Measurements from ENCODE around the gene RBM6. TPM values are rescaled to one million over a fixed set of nuclear protein-coding genes. Genes with fewer than 3 reads are reported as not detected.

The RBM6 gene
- total RNA-seq, 1 experiment from 2014 or later, result 58.0 TPM

DNA sequence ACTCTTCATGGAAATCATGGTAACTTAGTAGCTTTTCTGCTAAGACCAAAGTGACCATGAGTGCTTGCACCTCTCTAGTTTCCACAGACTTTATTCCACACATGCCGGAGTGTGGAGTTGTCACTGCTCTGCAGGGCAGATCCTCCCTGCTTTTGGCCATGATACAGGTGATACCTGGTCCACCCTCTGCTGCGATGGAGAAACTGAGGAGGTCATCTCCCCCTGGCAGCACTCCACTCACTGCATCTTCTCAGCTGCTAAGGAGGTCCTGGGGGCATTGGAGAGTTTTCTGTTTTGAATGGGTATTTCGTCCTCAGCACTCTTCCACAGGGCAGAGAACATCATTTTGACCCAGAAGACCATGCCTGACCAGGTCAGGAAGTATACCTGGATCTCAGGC, 179.8 kb downstream of the RBM6 start:
- Mint-ChIP-seq H3K27ac (ENCODE audit: low read depth, unreplicated experiment) (no peak overlapping the region), H3K9me3 (ENCODE audit: unreplicated experiment) (no peaks in the 10 kb centered on the region), H3K4me1 (ENCODE audit: insufficient read depth, unreplicated experiment) (peaks cover 7% of the 10 kb centered on the region), H3K27me3 (ENCODE audit: insufficient read depth, unreplicated experiment) (no peaks in the 10 kb centered on the region), H3K4me3 (ENCODE audit: unreplicated experiment) (no peak overlapping the region), H3K36me3 (ENCODE audit: insufficient read depth, unreplicated experiment) (peaks cover 72% of the 10 kb centered on the region)
- BruUV-seq (replicated peaks), result no TSS peak
- POLR2A ChIA-PET, result interaction anchor here (1.0 to 5.8 kb wide), 10 partner anchors 11 to 107 kb away, joined by 3 to 48 read pairs (median 8); partner anchors contain the start of genes GNAT1 and RBM5
- TF ChIP-seq CTCF (IDR thresholded peaks at IDR 0.05; ENCODE audit: unreplicated experiment), result no peak
- DNase-seq (ENCODE audit: unreplicated experiment), result no peak
- CTCF ChIA-PET, result interaction anchor here (0.6 to 16.6 kb wide), 10 partner anchors 10 to 321 kb away, joined by 3 to 245 read pairs (median 4); partner anchors contain the start of gene GNAT1
- intact Hi-C loops (cut with micrococcal nuclease), result loop anchor here (2.0 to 5.0 kb wide), 2 partner anchors 37 to 153 kb away; no protein-coding TSS in a partner anchor

DNA sequence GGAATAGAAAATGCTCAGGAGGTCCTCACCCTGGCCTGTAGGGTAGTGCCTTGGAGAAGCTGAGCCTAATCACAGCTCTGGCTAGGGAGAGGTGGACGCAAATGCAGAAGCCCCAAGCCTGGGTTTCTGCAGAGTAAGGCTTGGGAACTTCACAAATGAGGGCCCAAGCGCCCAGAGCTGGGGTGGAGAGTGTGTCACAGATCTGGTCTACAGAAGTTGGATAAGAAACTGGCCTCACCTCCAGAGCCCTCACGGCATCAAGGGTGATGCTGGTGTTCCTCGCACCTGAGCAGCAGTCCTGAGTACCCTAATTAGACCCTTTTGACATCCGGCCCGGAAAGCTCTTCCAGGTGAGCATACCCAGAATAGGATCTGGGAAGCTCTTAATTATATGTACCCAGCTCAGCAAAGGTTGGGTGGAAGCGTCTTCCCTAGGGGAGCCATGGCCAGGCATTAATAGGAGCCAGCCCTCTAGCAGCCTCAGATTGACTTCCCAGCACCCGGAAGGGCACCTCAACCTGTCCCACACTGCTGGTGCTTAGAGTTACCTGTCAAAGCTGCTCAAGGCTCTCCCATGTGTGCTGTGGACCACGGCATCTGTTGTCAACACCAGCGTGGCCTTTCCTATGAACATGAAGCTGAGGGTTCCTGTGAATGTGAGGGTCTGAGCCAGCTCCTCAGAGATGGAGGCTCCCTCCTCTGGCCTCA, 180.6 kb downstream of the RBM6 start:
- BruUV-seq (replicated peaks), result TSS peak; percentile 10
- ChIA-PET POLR2A (interaction anchor here (0.6 to 5.8 kb wide), 15 partner anchors 12 to 317 kb away, joined by 3 to 48 read pairs (median 6); partner anchors contain the start of genes GNAI2, GNAT1, INKA1 and RBM5), CTCF (interaction anchor here (0.6 to 16.6 kb wide), 33 partner anchors 8 to 321 kb away, joined by 3 to 245 read pairs (median 5); partner anchors contain the start of genes GNAT1 and SEMA3B)
- H3K27ac Mint-ChIP-seq (ENCODE audit: low read depth, unreplicated experiment), result no peak overlapping the region
- intact Hi-C loops (cut with micrococcal nuclease), result loop anchor here (1.0 to 5.0 kb wide), 4 partner anchors 36 to 152 kb away; no protein-coding TSS in a partner anchor
- no peak for TF ChIP-seq CTCF (IDR thresholded peaks at IDR 0.05; ENCODE audit: unreplicated experiment)
- DNase-seq (ENCODE audit: unreplicated experiment), result no peak
- no peaks in the 10 kb centered on the region for H3K27me3 Mint-ChIP-seq (ENCODE audit: insufficient read depth, unreplicated experiment)
- peaks cover 7% of the 10 kb centered on the region for H3K4me1 Mint-ChIP-seq (ENCODE audit: insufficient read depth, unreplicated experiment)
- H3K4me3 Mint-ChIP-seq (ENCODE audit: unreplicated experiment), result no peak overlapping the region
- no peaks in the 10 kb centered on the region for H3K9me3 Mint-ChIP-seq (ENCODE audit: unreplicated experiment)
- peaks cover 70% of the 10 kb centered on the region for H3K36me3 Mint-ChIP-seq (ENCODE audit: insufficient read depth, unreplicated experiment)

DNA sequence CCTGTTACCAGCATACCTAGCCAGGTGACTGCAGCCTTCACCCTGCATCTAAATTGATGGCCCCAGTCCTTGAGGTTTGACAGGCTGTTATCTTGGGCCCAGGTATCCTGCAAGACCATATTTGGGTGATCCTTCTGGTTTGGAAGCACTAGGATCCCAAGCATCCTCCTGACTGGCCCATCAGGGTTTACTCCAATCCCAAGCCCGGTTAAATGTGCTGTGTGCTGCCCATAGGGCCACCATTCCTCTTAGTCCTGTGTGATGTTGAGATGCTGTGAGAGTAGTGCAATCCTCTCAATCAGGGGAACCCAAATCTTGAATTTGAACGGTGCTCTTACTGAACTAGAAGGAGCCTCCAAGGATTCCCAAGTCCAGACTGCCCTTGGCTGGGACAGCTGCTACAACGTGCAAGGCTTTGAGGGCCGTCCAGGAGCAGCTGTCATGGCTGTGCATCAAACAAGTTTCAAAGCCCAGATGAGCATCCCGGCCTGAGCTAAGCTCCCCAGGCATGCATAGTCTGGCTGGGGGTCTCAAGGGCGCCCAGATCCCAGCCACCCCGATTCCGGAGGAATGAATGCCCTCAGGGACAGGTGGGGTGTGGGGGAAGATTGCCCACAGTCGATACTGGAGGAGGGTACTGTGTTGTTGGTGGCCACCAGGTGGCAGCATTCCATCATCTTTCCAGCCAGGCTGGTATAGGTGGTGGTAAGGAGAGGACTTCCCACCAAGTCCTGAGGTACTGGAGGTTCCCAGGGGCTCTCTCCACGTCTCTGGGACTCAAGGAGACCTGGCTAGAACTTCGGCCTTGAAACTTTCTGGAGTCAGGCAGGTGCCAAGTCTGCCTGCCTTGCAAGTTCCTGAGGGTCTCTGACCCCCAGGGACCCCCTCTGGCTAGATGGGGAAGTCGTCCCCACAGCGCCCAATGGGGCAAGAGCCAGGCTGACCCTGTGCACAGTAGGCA, 181.4 kb downstream of the RBM6 start:
- peaks cover 12% of the 10 kb centered on the region for H3K4me1 Mint-ChIP-seq (ENCODE audit: insufficient read depth, unreplicated experiment)
- H3K36me3 Mint-ChIP-seq (ENCODE audit: insufficient read depth, unreplicated experiment), result peaks cover 63% of the 10 kb centered on the region
- H3K9me3 Mint-ChIP-seq (ENCODE audit: unreplicated experiment), result no peaks in the 10 kb centered on the region
- peak; percentile 80 for TF ChIP-seq CTCF (IDR thresholded peaks at IDR 0.05; ENCODE audit: unreplicated experiment)
- no peak overlapping the region for H3K27ac Mint-ChIP-seq (ENCODE audit: low read depth, unreplicated experiment)
- peak; percentile 84 for DNase-seq (ENCODE audit: unreplicated experiment)
- intact Hi-C loops (cut with micrococcal nuclease), result loop anchor here (1.0 to 5.0 kb wide), 4 partner anchors 35 to 151 kb away; no protein-coding TSS in a partner anchor
- BruUV-seq (replicated peaks), result no TSS peak
- no peaks in the 10 kb centered on the region for H3K27me3 Mint-ChIP-seq (ENCODE audit: insufficient read depth, unreplicated experiment)
- CTCF ChIA-PET, result interaction anchor here (0.6 to 16.6 kb wide), 45 partner anchors 9 to 499 kb away, joined by 3 to 245 read pairs (median 5); partner anchors contain the start of genes GNAT1 and SEMA3B
- POLR2A ChIA-PET, result interaction anchor here (0.6 to 5.8 kb wide), 20 partner anchors 7 to 318 kb away, joined by 3 to 48 read pairs (median 6); partner anchors contain the start of genes GNAI2, GNAT1 and INKA1
- no peak overlapping the region for H3K4me3 Mint-ChIP-seq (ENCODE audit: unreplicated experiment)
